ENCODE measurements around the gene TUBD1. TPM values are rescaled to one million over a fixed set of nuclear protein-coding genes. Genes with fewer than 3 reads are reported as not detected.

TUBD1 gene
- total and polyA plus RNA-seq, 2 of the 13 experiments (the other 11 are each of a cell fraction or from before 2014, with no cell fraction given) = 18.2 to 25.9 TPM

DNA sequence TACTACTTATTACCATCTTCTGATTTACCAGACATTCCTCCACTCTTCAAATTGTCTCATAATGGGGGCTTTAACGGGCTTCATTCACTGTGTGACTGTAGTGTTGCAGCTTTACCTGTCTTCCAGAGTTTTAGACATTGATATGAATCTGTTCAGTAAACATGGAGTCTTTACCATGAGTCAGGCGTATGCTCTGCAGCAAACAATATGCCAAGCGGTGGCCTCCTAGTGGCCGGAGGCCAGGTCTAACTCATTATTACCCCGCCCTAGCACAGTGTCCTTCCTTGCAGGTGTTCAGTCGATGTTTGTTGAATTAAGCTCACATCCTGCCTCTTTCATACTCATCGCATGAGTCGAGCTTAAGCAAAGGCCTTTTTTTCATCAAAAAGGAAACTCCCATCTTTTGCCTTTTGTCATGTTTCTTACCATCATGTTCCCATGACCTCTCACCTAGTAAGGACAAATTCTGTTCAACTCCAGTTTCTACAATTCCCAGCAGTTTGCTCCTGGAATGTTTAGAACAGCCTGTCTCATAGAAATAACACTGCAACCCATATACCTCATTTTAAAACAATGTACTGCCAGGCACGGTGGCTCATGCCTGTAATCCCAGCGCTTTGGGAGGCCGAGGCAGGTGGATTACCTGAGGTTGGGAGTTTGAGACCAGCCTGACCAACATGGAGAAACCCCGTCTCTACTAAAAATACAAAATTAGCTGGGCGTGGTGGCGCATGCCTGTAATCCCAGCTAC is 39.4 kb downstream of the TUBD1 start (continued):
- TF ChIP-seq, protein P1, sequence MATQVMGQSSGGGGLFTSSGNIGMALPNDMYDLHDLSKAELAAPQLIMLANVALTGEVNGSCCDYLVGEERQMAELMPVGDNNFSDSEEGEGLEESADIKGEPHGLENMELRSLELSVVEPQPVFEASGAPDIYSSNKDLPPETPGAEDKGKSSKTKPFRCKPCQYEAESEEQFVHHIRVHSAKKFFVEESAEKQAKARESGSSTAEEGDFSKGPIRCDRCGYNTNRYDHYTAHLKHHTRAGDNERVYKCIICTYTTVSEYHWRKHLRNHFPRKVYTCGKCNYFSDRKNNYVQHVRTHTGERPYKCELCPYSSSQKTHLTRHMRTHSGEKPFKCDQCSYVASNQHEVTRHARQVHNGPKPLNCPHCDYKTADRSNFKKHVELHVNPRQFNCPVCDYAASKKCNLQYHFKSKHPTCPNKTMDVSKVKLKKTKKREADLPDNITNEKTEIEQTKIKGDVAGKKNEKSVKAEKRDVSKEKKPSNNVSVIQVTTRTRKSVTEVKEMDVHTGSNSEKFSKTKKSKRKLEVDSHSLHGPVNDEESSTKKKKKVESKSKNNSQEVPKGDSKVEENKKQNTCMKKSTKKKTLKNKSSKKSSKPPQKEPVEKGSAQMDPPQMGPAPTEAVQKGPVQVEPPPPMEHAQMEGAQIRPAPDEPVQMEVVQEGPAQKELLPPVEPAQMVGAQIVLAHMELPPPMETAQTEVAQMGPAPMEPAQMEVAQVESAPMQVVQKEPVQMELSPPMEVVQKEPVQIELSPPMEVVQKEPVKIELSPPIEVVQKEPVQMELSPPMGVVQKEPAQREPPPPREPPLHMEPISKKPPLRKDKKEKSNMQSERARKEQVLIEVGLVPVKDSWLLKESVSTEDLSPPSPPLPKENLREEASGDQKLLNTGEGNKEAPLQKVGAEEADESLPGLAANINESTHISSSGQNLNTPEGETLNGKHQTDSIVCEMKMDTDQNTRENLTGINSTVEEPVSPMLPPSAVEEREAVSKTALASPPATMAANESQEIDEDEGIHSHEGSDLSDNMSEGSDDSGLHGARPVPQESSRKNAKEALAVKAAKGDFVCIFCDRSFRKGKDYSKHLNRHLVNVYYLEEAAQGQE (IDR thresholded peaks at IDR 0.05; ENCODE audit: borderline replicate concordance in 1 of 2, low read depth in 1 of 2, low read length in 2 of 2) = peak in 1 of 2 experiments; percentile 56; a peak in 1 of 4 replicates
- no peak for TF ChIP-seq ZNF841 (CRISPR knock-in tag; IDR thresholded peaks at IDR 0.05; ENCODE audit: borderline replicate concordance)
- TF ChIP-seq MAFF (IDR thresholded peaks at IDR 0.05; ENCODE audit: low read depth, low read length) = peak; percentile 83
- TF ChIP-seq AGO1 (IDR thresholded peaks at IDR 0.05; ENCODE audit: low read depth, low read length, poor library complexity, severe bottlenecking) = no peak
- TF ChIP-seq, protein P2, sequence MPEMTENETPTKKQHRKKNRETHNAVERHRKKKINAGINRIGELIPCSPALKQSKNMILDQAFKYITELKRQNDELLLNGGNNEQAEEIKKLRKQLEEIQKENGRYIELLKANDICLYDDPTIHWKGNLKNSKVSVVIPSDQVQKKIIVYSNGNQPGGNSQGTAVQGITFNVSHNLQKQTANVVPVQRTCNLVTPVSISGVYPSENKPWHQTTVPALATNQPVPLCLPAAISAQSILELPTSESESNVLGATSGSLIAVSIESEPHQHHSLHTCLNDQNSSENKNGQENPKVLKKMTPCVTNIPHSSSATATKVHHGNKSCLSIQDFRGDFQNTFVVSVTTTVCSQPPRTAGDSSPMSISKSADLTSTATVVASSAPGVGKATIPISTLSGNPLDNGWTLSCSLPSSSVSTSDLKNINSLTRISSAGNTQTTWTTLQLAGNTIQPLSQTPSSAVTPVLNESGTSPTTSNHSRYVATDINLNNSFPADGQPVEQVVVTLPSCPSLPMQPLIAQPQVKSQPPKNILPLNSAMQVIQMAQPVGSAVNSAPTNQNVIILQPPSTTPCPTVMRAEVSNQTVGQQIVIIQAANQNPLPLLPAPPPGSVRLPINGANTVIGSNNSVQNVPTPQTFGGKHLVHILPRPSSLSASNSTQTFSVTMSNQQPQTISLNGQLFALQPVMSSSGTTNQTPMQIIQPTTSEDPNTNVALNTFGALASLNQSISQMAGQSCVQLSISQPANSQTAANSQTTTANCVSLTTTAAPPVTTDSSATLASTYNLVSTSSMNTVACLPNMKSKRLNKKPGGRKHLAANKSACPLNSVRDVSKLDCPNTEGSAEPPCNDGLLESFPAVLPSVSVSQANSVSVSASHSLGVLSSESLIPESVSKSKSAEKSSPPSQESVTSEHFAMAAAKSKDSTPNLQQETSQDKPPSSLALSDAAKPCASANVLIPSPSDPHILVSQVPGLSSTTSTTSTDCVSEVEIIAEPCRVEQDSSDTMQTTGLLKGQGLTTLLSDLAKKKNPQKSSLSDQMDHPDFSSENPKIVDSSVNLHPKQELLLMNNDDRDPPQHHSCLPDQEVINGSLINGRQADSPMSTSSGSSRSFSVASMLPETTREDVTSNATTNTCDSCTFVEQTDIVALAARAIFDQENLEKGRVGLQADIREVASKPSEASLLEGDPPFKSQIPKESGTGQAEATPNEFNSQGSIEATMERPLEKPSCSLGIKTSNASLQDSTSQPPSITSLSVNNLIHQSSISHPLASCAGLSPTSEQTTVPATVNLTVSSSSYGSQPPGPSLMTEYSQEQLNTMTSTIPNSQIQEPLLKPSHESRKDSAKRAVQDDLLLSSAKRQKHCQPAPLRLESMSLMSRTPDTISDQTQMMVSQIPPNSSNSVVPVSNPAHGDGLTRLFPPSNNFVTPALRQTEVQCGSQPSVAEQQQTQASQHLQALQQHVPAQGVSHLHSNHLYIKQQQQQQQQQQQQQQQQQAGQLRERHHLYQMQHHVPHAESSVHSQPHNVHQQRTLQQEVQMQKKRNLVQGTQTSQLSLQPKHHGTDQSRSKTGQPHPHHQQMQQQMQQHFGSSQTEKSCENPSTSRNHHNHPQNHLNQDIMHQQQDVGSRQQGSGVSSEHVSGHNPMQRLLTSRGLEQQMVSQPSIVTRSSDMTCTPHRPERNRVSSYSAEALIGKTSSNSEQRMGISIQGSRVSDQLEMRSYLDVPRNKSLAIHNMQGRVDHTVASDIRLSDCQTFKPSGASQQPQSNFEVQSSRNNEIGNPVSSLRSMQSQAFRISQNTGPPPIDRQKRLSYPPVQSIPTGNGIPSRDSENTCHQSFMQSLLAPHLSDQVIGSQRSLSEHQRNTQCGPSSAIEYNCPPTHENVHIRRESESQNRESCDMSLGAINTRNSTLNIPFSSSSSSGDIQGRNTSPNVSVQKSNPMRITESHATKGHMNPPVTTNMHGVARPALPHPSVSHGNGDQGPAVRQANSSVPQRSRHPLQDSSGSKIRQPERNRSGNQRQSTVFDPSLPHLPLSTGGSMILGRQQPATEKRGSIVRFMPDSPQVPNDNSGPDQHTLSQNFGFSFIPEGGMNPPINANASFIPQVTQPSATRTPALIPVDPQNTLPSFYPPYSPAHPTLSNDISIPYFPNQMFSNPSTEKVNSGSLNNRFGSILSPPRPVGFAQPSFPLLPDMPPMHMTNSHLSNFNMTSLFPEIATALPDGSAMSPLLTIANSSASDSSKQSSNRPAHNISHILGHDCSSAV (CRISPR knock-in tag; IDR thresholded peaks at IDR 0.05; ENCODE audit: borderline replicate concordance) = no peak
- peak; percentile 81 for TF ChIP-seq TBL1XR1 (IDR thresholded peaks at IDR 0.05; ENCODE audit: borderline replicate concordance, low read length, partially characterized antibody)
- TF ChIP-seq, protein P3, sequence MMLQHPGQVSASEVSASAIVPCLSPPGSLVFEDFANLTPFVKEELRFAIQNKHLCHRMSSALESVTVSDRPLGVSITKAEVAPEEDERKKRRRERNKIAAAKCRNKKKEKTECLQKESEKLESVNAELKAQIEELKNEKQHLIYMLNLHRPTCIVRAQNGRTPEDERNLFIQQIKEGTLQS (CRISPR knock-in tag; IDR thresholded peaks at IDR 0.05) = peak; percentile 82; the same call in 1 of the 2 replicates
- peak; percentile 51 for TF ChIP-seq JARID2 (CRISPR knock-in tag; IDR thresholded peaks at IDR 0.05; ENCODE audit: insufficient replicate concordance)
- TF ChIP-seq ZNF792 (CRISPR knock-in tag; IDR thresholded peaks at IDR 0.05) = peak; percentile 83
- TF ChIP-seq, protein P4, sequence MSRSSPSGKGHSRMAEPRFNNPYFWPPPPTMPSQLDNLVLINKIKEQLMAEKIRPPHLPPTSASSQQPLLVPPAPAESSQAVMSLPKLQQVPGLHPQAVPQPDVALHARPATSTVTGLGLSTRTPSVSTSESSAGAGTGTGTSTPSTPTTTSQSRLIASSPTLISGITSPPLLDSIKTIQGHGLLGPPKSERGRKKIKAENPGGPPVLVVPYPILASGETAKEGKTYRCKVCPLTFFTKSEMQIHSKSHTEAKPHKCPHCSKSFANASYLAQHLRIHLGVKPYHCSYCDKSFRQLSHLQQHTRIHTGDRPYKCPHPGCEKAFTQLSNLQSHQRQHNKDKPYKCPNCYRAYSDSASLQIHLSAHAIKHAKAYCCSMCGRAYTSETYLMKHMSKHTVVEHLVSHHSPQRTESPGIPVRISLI (CRISPR knock-in tag; IDR thresholded peaks at IDR 0.05; ENCODE audit: borderline replicate concordance) = peak; percentile 94
- TF ChIP-seq, protein P5, sequence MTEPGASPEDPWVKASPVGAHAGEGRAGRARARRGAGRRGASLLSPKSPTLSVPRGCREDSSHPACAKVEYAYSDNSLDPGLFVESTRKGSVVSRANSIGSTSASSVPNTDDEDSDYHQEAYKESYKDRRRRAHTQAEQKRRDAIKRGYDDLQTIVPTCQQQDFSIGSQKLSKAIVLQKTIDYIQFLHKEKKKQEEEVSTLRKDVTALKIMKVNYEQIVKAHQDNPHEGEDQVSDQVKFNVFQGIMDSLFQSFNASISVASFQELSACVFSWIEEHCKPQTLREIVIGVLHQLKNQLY (CRISPR knock-in tag; IDR thresholded peaks at IDR 0.05) = peak; percentile 99
- TF ChIP-seq ZNF225 (CRISPR knock-in tag; IDR thresholded peaks at IDR 0.05) = no peak
